Measurements from ENCODE around the gene SALL4.
"Not testable (repeated sequence)": the region's sequence is repeated elsewhere in the genome, so short reads cannot be mapped to it uniquely, and the experiment has no call there.

Gene SALL4

GRCh38 chr20:51766994-51767866, 35.1 kb downstream of the SALL4 start:
- DNase-seq (ENCODE audit: low read depth in 1 of 2, low spot score in 1 of 2): peak in 1 of 2 donors; percentile 17

- not testable (repeated sequence) for DNase-seq (ENCODE audit: low read depth in 1 of 2, low spot score in 1 of 2)
Measured at GRCh38 chr20:51765381-51765780, 36.9 kb downstream of the SALL4 start.

GRCh38 chr20:51763965-51764602, 38.2 kb downstream of the SALL4 start:
- no peak for DNase-seq (ENCODE audit: low read depth in 1 of 2, low spot score in 1 of 2)

- no peak for DNase-seq (ENCODE audit: low read depth in 1 of 2, low spot score in 1 of 2)
Measured at GRCh38 chr20:51760905-51761546, 41.3 kb downstream of the SALL4 start.

GRCh38 chr20:51759769-51760510, 42.4 kb downstream of the SALL4 start:
- DNase-seq (ENCODE audit: low read depth in 1 of 2, low spot score in 1 of 2): no peak

GRCh38 chr20:51758978-51759544, 43.3 kb downstream of the SALL4 start:
- no peak for DNase-seq (ENCODE audit: low read depth in 1 of 2, low spot score in 1 of 2)

GRCh38 chr20:51757226-51757625, 45.1 kb downstream of the SALL4 start:
- DNase-seq (ENCODE audit: low read depth in 1 of 2, low spot score in 1 of 2): no peak

GRCh38 chr20:51756653-51757052, 45.7 kb downstream of the SALL4 start:
- DNase-seq (ENCODE audit: low read depth in 1 of 2, low spot score in 1 of 2): no peak

GRCh38 chr20:51753220-51753619, 49.1 kb downstream of the SALL4 start:
- not testable (repeated sequence) for DNase-seq (ENCODE audit: low read depth in 1 of 2, low spot score in 1 of 2)

- DNase-seq (ENCODE audit: low read depth in 1 of 2, low spot score in 1 of 2): no peak
Measured at GRCh38 chr20:51752343-51752951, 49.9 kb downstream of the SALL4 start.

- no peak for DNase-seq (ENCODE audit: low read depth in 1 of 2, low spot score in 1 of 2)
Measured at GRCh38 chr20:51750770-51751388, 51.4 kb downstream of the SALL4 start.

GRCh38 chr20:51750037-51750769, 52.1 kb downstream of the SALL4 start:
- no peak for DNase-seq (ENCODE audit: low read depth in 1 of 2, low spot score in 1 of 2)

GRCh38 chr20:51749674-51750036, 52.7 kb downstream of the SALL4 start:
- DNase-seq (ENCODE audit: low read depth in 1 of 2, low spot score in 1 of 2): no peak

GRCh38 chr20:51747182-51747911, 55.0 kb downstream of the SALL4 start:
- DNase-seq (ENCODE audit: low read depth in 1 of 2, low spot score in 1 of 2): no peak

- no peak for DNase-seq (ENCODE audit: low read depth in 1 of 2, low spot score in 1 of 2)
Measured at GRCh38 chr20:51745804-51746203, 56.5 kb downstream of the SALL4 start.

GRCh38 chr20:51740838-51741237, 61.5 kb downstream of the SALL4 start:
- no peak for DNase-seq (ENCODE audit: low read depth in 1 of 2, low spot score in 1 of 2)

GRCh38 chr20:51740308-51740707, 62.0 kb downstream of the SALL4 start:
- DNase-seq (ENCODE audit: low read depth in 1 of 2, low spot score in 1 of 2): not testable (repeated sequence)

- DNase-seq (ENCODE audit: low read depth in 1 of 2, low spot score in 1 of 2): no peak
Measured at GRCh38 chr20:51739722-51740249, 62.5 kb downstream of the SALL4 start.

Measured in stimulated activated CD4-positive, alpha-beta T cell treated with anti-CD3 and anti-CD28 coated beads, Interleukin-15, amount 100 ng/mL, for 1 hour (primary cell).